ENCODE results near the gene ALDH7A1.

GRCh38 chr5:126552614-126553013, 42.4 kb downstream of the ALDH7A1 start:
- no peak for TF ChIP-seq EZH2 (IDR thresholded peaks at IDR 0.05)
- TF ChIP-seq POLR2AphosphoS5 (IDR thresholded peaks at IDR 0.05; ENCODE audit: borderline replicate concordance, low read depth, low read length) = no peak
- no peak for TF ChIP-seq FOXP2 (optimal IDR thresholded peaks at IDR 0.05; ENCODE audit: control extremely low read depth, extremely low read length, insufficient read depth)

Measured in SK-N-MC (cell line).